ENCODE results near the gene IRAK3.
"Not testable (repeated sequence)": the region's sequence is repeated elsewhere in the genome, so short reads cannot be mapped to it uniquely, and the experiment has no call there.

Gene IRAK3

DNA sequence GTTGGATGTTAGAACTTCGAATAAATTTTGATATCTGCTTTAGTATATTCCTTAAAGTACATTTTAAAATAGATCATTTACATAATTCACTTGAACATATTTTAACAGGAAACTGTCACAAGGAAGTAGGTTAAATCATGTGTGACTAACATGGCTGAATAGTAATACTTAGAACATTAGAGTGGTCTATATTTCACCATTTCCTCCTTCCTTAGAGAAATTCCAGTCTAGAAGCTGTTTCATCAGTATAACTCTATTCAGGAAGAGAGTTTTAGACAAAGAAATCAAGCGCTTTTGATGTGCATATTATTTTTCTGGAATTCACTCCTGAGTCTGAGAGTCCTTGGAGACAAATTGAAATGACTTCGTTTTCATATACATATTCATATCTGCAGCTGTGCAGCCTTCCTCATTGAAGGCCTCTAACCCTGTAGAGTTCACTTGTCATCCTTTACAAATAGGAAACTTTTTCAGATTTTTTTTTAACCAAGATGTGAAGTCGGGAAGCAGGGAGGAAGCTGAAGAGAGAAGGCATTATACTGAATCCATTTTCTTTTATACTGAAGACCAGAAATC lies 28.4 kb downstream of the IRAK3 start:
- DNase-seq, result no peak

DNA sequence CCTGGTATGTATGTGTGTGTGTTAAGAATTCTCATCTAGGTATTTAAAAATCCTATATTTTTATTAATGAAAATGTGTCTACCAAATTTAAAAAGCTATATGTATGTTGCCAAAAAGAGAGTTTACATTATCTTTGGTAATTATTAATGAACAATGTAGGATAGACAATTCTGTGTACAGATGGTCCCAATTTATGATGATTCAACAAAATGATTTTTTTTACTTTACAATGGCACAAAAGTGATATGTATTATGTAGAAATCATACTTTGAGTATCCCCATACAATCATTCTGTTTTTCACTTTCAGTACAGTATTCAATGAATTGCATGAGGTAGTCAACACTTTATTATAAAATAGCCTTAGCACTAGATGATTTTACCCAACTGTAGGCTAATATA lies 39.4 kb downstream of the IRAK3 start:
- DNase-seq, result no peak

DNA sequence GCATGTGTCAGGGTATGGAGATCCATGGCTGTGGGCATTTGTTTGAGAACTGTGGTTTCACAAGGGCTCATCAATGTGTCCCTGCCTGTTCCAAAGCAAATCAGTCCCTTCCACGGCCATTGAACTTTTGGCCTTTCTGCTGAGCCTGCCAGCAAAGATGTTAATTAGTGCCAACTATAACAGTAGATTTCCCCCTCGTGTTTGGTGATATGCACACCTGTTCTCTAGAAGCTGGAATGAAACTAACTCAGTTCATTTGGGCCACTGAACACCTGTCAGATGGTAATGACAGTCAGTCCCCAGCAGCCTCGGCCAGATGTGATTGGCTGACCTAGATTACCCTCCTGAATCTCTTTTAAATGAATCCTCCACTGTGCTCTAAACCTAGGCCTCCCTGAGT lies 43.2 kb downstream of the IRAK3 start:
- no peak for DNase-seq

DNA sequence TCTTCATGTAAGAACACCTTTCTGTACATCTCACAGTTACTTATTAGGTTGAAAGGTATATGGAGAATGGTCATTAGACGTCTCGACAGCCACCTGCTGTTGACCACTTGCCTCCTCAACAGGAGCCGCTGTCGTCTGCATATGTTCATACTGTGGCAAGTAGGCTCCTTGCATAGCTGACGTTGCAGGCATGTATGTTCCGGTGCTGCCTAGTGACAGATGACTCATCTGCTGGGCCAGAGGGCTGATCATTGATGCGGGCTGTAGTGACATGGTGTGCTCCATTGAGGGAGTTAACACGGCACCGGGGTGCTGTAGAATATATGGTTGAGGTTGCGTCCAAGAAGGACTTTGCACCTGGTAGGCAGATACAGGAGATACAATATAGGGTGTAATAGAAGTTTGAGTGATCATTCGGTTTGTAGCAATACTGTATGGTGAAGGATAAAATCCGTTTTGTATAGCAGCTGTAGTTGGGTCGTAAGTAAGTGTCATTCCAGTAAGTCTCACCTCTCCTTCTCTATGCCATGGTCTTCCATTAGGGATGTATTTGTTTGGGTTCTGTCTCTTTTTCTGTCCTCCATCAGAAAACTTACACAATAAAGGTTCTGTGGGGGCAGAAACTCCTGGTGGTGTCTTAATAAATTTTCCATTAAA lies 45.2 kb downstream of the IRAK3 start:
- not testable (repeated sequence) for DNase-seq

DNA sequence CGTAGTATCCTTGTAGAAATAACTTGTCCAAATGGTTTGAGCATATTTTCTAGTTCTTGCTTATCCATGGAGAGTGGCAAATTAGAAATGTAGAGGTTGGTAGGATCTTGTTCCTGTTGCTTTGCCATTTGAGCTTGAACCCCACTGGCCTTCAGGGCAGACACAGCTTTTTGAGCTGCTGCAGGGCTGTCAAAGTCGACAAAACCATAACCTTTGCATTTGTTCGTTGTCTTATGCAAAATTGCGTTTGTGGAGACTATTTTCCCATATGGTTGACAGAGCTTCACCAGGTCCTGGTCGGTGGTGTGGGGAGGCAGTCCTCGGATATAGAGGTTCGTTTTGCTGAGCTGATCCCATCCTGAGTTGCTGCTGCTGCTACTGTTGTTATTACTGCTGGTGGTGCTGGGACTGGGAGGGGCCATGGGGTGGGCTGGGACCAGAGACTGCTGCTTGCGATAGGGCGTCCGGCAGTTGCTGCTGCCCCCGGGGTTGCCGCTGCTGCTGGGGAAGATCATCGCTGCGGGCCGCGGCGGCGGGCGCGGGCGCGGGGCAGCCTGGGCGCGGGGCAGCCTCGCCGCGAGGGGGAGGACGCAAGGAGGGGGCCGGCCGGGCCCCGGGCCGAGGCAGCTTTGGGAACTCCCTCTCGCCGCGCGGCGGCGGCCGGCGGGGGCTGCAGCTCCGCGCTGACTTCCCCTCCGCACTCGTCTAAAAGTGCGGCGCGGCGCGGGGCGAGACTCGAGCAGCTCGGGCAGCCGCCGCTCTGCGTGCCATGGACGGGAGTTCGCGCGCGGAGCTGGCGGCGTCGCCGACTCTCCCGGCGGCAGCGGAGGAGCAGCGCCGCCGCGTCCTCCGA lies 46.0 kb downstream of the IRAK3 start:
- DNase-seq, result peak; percentile 14

DNA sequence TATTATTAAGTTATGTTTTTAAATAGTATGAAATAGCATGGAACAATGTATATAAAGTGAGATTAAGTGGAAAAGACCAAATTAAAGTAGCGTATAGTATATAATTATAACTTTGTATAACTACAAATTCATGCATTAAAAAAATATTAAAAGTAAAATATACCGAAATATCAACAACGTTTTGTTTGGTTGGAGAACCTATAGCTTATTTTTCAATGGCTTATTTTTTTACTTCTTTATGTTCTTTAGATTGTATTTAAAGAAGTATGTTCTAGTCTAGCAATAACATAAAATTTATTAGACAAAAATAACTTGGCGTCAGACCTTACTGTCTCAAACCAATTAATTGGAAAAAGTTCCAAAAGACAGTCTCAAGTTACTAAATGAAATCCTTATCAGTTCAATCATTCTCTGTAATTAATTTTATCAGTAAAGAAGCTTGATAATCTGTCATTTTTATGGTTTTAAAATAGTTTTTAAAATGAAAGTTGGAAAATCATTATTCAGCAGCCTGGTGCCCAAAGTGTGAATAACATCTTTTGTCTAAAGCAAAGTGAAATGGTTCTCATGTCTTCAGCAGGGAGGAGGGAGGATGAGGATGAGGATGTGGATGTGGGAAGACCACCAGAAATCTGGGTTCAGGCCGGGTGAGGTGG lies 46.7 kb downstream of the IRAK3 start:
- DNase-seq, result no peak

DNA sequence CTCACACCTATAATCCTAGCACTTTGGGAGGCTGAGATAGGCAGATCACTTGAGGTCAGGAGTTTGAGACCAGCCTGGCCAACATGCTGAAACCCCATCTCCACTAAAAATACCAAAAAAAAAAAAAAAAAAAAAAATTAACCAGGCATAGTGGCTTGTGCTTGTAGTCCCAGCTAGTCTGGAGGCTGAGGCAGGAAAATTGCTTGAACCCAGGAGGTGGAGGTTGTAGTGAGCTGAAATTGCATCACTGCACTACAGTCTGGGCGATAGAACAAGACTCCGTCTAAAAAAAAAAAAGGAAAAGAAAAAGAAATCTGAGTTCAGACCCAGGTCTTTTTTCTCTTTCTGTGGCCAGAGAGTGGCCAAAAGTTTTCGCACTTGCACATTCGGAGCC lies 47.3 kb downstream of the IRAK3 start:
- DNase-seq, result not testable (repeated sequence)

DNA sequence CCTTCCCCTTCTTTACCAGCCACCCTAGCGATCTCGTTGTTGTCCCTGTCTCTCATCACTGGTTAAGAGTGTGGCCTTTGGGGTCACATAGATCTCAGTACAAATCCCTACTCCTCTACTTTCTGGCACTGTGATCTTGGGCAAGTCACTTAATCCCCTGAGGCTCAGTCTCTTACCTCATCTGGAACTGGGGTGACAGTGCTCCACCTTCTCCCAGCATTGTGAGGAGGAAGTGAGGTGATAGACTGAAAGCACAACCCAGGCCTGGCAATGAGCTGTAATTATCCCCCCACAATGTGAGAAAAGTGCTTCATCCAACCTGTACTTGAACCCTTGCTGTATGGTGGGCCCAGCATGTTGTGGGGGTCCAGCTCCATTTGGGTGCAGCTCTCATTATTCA lies 48.0 kb downstream of the IRAK3 start:
- DNase-seq, result no peak

DNA sequence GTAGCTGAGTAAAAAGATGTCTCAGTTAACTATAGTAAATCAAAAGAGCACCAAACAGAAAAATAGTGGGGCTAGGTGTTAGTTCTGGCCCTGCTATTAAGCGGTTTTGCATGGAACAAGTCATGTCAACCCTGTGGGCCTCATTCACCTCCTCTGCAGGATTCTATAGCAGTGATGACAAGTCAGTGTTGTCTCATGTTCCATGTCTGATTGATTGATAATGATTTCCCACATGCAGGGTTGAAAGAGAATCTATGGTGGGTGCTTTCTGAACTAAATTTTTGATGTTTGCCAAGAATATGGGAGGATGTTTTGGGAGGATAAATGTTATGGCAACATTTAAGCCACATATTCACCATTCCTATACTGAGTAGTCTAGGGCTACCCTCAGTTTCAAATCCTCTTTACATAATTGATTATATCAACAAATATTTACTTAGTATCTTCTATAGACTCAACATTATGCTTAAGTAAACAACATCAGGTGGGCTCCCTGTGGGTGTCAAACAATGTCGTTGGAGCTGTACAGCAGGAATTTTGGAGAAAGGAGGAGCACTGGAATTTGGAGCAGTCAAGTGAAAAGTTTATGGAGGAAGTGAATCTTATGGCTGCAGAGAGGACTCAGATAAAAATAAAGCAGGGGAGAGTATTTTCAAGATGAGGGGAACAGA lies 48.6 kb downstream of the IRAK3 start:
- no peak for DNase-seq

DNA sequence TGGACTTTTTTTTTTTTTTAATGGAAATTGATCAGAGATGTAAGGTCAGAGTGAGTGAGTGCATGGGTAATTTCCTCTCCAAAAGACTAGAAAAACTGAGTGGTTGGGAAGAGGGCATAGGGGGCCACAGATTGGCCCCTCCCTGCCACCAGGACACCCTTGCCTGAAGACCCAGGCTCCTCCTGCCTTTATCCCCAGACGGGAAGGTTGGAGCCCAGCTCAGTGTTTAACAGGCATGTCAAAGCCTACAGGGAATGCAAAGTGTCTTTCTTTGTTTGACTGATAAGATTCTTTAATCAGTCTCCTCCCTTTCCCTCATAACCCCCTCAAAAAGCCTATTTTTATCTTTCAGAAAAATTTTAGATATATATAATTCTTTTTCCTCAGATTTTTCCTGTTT lies 50.3 kb downstream of the IRAK3 start:
- DNase-seq, result no peak

DNA sequence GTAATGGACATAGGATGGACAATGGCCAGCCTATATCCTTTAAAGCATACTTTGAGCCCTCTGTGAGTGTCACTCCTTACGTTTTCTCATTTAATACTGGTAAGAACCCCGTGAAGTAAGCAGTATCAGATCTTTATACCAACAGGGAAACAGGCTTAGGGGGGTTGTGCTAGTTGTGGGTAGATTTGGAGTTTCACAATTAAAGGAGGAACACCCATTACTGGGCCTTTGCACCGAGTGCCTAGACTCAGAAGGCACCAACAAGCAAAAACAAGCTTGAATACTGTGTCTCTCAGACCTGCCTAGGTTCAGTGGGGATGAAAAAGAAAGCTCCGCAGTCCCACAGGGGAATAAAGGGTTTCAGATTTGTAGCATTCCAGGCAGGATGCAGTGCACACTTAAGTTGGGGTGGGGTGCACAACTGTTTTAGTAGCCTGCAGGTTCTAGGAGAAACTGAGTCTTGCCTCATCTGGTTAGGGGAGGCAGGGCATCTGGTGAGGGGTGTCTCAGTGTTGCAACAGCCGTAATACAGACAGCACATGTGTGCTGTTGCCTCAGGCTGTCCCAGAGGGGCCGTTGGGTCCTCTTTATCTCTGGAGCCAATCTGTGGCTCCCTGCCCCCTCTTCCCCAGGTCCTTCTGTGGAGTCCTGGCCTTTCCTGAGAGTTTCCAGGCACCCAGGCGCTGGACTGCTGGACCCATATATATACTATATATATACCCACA lies 51.2 kb downstream of the IRAK3 start:
- no peak for DNase-seq

DNA sequence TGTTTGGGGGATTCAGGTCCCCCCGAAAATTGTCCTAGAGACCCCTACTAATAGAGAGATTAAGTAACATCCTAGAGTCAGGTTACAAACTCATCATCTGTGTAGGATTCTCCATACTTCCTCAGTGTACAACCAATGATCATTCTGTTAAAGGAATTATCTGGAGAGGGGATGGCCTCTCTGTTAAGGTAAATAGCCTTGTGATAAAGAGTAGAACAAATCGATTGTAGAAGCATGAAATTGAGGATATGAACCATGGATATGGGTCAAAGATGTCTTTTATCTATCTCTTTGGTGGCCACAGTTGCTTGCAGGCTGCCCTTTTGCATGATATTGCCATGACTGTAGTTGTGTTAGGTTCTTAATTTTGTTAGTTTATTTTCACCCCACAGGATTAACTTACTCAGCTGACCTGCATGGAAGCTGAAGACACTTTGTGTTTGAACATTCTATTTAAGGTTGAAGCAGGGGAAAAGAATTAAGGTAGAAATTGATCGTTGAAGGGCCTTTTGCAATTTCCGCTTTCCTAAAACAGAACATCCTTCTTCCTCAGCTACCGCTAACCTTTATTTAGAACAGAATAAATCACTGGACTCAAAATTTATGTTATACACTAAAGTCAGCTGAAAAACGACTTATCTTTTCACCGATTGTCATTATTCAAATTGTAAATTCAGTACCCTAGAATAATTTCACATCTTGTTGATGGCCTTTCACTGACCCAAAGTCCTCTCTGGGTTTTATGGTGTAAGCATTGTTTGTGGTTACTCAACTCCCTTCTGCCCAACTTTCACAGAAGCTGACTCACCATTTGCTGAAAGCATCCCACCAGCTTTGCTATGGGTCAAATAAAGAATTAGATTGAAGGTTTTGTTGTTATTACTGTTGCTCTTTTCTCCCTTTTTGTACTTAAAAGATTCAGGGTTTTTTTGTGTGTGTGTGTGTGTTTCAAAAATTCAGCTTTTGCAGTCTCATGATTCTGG lies 52.3 kb downstream of the IRAK3 start:
- no peak for DNase-seq

DNA sequence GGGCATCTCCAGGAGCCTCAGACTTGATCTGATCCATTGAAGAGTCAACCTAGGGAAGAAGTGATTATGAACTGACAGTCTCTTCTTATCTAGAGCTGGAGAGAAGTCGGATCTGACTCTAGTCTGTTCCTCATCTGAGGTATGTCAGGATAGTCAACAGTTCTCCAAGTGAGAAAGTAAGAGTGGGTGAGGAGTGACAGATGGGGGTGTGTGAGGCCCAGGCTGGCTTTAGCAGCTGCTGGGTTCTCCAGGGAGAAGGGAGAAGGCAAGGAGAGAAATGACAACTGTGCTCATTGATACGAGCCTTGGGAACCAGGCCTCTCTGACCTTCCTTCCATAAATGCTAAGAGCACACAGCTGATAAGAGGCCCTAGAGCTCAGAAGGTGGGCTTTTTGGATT lies 53.3 kb downstream of the IRAK3 start:
- DNase-seq, result no peak

DNA sequence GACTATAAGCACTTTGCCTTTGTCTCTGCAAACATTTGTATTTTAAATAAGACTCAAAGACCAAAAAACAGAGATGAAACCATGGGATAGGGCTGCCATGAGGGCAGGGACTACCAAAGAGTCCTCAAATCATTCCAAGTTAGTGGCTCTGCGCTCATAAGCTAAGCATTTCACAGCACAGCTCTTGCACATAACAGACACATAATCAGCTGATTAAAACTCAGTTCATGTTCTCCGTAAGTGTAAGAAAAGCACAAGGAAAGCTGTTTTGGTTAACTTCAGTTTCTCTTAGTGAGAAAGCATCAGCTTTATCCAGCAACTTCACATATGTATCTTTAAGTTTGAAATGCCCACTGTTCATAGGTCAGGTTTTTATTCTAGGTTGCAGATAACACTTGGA lies 54.9 kb downstream of the IRAK3 start:
- DNase-seq, result no peak

DNA sequence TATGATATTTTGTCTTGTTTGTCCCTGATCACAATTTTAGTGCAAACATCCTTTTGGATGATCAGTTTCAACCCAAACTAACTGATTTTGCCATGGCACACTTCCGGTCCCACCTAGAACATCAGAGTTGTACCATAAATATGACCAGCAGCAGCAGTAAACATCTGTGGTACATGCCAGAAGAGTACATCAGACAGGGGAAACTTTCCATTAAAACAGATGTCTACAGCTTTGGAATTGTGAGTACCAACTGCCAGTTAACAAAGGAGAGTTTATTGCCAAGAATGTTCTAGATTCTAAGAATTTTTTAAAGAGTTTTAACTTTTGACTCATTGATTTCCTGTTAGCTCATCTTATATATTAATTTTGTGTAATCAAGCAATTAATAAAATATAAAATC lies 55.4 kb downstream of the IRAK3 start:
- DNase-seq, result no peak

DNA sequence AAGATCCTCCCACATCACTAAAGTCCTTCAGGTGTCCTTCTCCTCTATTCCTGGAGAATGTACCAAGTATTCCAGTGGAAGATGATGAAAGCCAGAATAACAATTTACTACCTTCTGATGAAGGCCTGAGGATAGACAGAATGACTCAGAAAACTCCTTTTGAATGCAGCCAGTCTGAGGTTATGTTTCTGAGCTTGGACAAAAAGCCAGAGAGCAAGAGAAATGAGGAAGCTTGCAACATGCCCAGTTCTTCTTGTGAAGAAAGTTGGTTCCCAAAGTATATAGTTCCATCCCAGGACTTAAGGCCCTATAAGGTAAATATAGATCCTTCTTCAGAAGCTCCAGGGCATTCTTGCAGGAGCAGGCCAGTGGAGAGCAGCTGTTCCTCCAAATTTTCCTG lies 58.7 kb downstream of the IRAK3 start:
- no peak for DNase-seq

DNA sequence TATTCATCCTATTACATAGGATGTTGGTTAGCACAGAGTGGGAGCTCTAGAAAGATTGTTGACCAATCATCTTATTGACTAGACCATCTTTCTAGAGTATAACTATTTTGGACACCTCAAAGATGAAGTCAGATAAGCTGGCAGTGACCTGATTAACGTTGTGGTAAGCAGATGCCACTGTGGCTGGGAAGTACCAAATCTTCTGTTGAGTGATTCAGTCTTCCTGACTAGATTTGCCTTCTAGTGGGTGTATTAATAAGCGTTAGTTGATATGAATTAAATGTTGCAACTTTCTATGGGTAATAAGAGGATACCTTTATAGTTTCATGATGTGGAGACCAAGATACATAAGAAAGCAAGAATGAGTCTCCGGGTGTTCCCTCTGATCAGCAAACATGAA lies 62.0 kb downstream of the IRAK3 start:
- DNase-seq, result no peak

DNA sequence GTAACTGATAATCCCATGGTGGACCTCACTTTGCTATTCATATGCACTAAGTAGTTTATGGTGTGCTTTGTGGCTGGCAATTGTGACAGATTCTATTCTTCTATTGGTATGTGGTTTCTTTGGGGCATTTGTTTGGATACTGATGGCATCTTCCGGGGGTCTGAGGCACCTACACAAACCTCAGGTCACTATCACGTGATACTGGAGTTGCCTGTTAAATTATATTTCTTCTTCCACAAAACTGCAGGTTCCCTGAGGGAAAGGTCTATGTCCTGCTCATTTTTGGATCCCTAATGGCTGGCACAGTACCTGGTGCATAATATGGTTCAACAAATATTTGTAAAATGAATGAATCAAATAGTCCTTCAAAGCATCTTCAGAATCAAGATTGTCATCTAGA lies 63.8 kb downstream of the IRAK3 start:
- DNase-seq, result no peak

DNA sequence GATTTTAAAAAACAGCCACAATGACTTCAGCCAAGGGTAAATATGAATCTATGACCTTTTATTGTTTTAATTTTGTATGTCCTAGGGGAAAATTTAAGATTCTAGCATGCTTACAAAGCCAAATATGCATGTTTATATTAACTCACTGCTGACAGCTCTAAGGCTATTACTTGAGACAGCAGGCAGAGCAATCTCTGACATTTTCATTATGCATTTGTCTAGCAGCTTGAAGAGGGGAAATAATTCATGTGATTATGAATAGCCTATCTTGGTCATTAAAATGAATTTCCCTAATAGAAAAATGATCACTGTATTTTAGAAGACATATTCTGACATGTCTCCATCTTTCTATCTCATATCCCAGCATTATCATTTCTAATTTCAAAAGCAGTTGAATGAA lies 66.7 kb downstream of the IRAK3 start:
- no peak for DNase-seq

DNA sequence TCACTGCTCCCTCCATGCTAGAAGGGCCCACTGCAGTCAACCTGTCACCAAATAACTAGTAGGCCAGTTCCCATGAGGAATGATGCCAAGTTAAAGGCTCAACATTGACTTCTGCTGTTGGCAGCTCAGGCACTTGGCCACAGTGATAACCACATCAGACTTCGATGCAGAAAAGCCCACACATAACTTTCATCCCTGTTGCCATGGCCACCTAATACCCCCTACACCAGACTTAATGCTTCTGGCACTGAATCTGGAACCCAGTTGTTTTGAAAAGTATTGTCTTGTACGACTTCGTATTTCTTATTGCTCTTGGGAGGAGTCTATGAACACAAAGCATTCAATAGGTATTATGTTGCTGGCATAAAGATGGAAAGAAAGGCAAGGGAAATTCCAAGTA lies 69.0 kb downstream of the IRAK3 start:
- DNase-seq, result no peak

DNA sequence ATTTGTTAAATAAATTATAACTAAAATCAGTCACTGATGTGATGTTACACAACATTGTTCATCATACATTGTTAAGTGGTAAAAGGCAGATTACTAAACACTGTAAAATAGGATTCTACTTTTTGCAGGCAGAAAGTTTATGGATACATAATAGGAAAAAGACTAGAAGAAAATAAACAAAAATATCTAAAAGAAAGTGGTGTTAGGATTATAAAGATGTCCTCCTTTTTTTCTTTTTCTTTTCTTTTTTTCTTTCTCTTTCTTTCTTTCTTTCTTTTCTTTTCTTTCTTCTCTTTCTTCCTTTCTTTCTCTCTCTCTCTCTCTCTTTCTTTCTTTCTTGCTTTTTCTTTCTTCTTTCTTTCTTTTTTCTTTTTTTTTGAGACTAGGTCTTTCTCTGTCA lies 73.7 kb downstream of the IRAK3 start:
- no peak for DNase-seq
